Choroid plexus epithelial cell (primary cell): ENCODE results near the gene NEO1.

ENCODE experiments used
- DNase-seq: peaks from one replicate; pipeline ENCODE4 v3.0.0-alpha.2; 2010; ENCODE audit warnings: low read depth
- H3K4me3 ChIP-seq: 2 replicates; pipeline ENCODE4 v1.5.1; 2011; ENCODE audit warnings: low read depth, mild to moderate bottlenecking, control low read depth, low read length, moderate library complexity
- TF ChIP-seq, protein P1 (sequence below): conservative IDR thresholded peaks from 2 replicates; pipeline ENCODE4 v1.5.1; 2011; ENCODE audit warnings: low read depth, mild to moderate bottlenecking, control low read depth, inconsistent platforms, low read length, moderate library complexity

The NEO1 gene

DNA sequence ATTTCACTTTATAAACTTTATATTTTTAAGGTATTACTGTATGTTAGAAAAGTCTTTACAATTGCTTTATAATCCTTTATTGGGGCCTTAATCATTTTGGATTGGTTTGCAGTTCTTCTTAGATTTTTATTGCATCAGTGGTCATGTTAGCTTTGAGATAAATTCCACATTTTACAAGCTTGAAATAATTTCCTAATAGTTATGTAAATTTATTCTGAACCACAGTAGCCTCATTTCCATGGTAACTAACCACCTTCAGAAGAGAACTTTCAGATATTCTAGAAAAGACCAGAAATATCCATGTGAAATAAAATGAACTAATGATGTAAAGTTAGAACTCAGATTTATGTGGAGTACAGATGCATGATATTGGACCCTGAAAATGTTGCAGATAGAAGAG, 94.2 kb downstream of the NEO1 start:
- H3K4me3 ChIP-seq, result no peak overlapping the region
- TF ChIP-seq, protein P1, sequence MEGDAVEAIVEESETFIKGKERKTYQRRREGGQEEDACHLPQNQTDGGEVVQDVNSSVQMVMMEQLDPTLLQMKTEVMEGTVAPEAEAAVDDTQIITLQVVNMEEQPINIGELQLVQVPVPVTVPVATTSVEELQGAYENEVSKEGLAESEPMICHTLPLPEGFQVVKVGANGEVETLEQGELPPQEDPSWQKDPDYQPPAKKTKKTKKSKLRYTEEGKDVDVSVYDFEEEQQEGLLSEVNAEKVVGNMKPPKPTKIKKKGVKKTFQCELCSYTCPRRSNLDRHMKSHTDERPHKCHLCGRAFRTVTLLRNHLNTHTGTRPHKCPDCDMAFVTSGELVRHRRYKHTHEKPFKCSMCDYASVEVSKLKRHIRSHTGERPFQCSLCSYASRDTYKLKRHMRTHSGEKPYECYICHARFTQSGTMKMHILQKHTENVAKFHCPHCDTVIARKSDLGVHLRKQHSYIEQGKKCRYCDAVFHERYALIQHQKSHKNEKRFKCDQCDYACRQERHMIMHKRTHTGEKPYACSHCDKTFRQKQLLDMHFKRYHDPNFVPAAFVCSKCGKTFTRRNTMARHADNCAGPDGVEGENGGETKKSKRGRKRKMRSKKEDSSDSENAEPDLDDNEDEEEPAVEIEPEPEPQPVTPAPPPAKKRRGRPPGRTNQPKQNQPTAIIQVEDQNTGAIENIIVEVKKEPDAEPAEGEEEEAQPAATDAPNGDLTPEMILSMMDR, result no peak
- DNase-seq, result no peak

DNA sequence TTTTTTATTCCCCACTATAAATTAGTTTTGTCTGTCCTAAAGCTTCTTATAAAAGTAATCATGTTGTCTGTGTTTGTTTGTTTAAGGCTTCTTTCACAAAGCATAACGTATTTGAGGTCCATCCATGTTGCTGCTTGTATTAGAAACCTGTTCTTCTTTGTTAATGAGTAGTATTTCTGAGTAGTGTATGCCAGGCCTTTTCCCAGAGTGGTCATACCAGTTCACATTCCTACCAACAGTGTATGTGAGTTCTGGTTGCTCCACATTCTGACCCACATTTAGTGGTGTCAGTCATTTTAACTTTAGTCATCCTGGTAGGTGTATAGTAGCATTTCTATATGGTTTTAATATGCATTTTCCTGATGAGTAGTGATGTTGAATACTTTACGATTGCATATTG, 98.6 kb downstream of the NEO1 start:
- no peak for DNase-seq
- H3K4me3 ChIP-seq, result no peak overlapping the region
- TF ChIP-seq, protein P1, result no peak

DNA sequence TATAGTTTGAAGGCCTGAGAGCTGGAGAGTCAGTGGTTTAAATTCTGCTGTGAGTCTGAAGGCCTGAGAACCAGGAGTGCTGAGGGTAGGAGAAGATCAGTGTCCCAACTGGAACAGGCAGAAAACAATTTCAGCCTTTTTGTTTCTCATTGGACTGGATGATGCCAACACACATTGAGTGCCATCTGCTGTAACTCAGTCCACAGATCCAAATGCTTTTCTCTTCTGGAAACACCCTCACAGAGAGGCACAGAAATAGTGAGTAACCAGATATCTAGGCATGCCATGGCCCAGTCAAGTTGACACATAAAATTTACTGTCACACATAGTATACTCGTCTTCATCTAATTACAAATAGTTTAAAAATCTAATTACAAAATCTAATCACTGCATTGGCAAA, 100.8 kb downstream of the NEO1 start:
- TF ChIP-seq, protein P1, result no peak

DNA sequence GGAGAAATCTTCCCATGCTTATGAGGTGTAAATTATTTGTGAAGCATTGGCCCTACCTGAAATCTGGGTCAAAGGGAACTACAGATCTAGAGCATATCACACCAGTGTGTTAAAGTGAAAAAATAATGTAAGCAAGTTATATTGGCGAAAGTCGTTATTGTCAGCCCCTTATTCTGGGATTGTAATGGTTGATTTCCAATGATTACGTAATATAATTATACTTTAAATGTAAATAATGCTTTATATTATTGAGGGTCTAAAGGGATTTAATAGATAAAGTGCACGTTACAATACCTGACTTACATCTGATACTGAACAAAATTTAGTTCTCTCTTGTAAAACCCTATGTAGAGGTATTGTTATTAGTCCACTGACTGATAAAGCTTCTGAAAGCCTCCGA, 101.2 kb downstream of the NEO1 start:
- TF ChIP-seq, protein P1, result no peak
- no peak for DNase-seq
- no peak overlapping the region for H3K4me3 ChIP-seq

More for the DNA sequence above, 100.8 kb downstream of the NEO1 start:
- no peak overlapping the region for H3K4me3 ChIP-seq
- no peak for DNase-seq

DNA sequence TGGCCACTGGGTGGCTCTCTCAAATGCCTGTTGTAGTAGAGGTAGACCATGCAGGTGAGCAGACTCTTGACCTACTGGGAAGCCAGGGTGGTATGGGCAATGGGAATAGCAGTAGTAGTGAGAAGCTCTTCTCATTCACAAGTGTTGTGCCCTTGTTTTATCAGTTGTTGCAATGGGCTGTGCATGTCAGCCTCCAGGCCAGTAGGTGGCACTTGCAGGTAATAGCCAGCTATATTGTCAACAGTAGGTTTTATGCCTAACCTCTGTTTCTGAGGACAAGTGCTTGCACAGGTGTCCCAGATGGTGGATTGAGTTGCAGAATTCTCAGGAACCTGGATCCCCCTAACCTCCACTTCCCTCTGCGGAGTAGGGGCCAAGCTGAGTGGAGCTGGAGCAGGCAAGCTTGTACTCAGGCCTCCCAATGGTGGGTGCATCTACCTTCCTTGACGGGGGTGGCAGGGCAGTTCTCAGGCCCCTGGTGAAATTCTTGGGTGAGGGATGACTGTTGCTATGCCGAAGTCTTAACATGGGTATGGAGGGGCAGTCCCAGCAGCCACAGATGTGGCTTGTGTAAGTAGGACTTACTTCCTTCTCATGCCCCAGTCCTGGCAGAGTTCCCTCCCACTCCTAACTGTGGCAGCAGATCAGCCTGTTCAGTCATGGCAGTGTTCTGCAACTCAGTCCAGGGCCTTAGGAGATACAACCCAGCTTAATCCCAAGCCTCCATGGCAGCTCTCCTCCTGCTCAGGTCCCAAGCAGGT, 104.3 kb downstream of the NEO1 start:
- no peak for DNase-seq
- no peak overlapping the region for H3K4me3 ChIP-seq
- TF ChIP-seq, protein P1, result no peak

- no peak for DNase-seq
- TF ChIP-seq, protein P1, result no peak
Observed at GRCh38 chr15:73161546-73161945, 109.3 kb downstream of the NEO1 start.

DNA sequence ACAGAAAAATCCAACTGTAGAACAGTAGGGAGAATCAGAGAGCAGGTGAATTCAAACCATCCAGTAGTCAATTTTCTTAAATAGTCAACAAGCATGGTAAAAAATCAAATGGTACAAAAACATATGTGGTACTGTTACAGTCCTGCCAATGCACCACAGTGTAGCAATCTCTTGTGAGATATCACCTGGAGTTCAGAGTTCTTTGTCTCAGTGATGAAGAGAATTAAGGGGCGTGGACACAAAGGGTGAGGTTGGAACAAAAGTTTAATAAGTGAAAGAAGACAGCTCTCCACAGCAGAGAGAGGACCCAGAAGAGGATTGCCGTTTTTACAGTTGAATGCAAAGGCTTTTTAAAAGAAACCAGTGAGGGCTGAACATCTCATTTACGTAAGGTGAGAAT, 113.2 kb downstream of the NEO1 start:
- TF ChIP-seq, protein P1, result no peak
- no peak for DNase-seq
- no peak overlapping the region for H3K4me3 ChIP-seq

More at GRCh38 chr15:73161546-73161945, 109.3 kb downstream of the NEO1 start:
- no peak overlapping the region for H3K4me3 ChIP-seq
